Measurements from ENCODE around the gene FAHD1.

The FAHD1 gene

GRCh38 chr16:1790261-1790610 lies 36.8 kb upstream of the FAHD1 start:
- DNase-seq = no peak

- no peak for DNase-seq
Measured at GRCh38 chr16:1790611-1791255, 36.3 kb upstream of the FAHD1 start.

DNA sequence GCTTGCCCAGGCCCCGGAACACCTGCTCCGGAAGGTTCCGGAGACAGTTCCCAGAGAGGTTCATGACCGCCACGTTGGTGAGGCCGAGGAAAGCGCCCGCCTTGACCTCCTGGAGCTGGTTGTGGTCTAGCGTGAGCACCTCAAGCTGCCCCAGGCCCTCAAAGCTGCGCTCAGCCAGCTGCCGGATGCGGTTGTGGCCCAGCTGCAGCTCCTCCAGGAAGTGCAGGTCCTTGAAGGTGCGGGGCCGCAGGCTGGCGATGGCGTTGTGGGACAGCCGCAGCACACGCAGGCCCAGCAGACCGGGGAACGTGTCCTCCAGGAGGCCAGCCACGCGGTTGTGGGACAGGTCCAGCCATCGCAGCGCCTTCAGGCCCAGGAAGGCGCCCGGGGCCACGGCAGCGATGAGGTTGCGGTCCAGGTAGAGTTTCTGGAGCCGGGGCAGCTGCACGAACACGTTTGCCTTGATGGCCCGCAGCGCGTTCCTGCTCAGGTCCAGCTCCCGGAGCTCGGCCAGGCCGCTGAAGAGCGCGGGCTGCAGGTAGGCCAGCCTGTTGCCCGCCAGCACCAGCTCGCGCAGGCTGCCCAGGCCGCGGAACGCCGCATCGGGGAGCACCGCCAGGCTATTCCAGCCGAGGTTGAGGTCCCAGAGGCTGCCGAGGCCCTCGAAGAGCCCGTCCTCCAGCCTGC lies 35.6 kb upstream of the FAHD1 start:
- DNase-seq = no peak

- no peak for DNase-seq
Measured at GRCh38 chr16:1791943-1792812, 34.8 kb upstream of the FAHD1 start.

DNA sequence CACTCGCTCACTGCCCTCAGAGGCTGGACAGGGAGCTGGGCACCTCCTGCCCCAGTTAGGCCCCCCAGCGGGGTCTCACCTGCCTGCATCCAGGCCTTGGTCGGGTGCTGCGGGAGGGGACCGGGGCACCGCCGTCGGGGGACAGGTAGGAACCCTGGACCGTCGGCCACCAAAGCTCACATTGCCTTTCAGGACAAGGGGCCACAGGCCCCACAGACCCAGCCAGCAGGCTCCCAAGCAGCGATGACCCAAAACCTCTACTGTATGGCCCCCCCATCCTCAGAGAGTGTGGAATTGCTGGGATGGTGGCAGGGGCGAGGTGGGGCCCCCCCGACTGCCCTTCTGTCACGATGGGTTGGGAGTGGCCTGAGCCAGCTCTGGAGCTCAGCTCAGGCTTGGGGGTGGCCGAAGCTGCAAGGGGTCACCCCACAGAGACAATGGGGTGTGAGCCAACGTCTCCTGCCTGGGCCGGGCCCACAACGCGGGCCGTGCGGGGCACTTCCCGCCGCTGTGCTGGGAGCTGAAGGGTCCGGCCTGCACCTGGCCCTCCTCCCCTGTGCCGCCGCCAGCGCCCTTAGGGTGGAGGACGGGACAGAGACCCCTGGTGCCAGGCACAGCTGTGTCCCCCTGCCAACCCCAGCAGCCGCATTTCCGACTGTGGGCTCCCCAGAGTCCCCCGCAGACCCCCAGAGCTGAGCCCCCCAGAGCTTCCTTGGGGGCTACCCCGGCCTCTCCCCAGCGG lies 34.0 kb upstream of the FAHD1 start:
- no peak for DNase-seq

DNA sequence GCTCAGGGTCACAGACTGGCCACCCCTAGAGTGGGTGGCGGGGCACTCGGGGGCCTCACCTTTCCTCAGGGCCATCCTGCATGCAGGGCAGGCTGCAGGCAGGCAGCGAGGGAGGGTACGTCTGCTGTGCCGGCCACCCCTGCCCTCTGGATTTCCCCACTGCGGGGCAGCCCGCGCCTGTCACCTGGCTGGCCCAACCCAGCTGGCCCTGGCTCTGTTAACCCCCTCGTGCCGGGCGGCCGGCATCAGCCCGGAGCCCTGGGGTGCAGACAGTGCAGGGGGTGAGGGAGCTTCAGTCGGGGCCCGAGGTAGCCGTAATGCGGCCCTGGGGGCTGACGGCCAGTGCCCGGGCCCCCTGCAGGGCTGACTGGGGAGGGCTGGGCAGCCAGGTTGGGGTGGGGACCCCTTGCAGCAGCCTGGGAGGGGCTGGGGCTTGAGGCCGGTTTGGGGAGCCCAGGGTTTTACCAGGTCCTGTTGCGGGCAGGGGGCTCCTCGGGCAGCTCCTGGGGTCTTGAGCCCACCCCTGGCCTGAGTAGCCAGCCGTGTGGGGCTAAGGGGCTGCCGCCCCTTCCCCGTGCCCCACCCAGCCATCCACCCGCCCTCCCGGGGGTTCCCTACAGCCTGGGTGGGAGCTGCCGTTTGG lies 33.3 kb upstream of the FAHD1 start, which contains the start of gene IGFALS:
TSS of gene IGFALS (minus strand) at position 128 of the 643 bp plus-strand sequence. CDS start at position 75, 53 bp downstream.
- DNase-seq = no peak

- DNase-seq = no peak
Measured at GRCh38 chr16:1794221-1794871, 32.7 kb upstream of the FAHD1 start.

GRCh38 chr16:1794908-1795666 lies 31.9 kb upstream of the FAHD1 start:
- DNase-seq = no peak

- DNase-seq = peak; percentile 69
Measured at GRCh38 chr16:1799263-1799662, 27.7 kb upstream of the FAHD1 start.

- no peak for DNase-seq
Measured at GRCh38 chr16:1800701-1801100, 26.3 kb upstream of the FAHD1 start.

GRCh38 chr16:1807626-1808025 lies 19.4 kb upstream of the FAHD1 start:
- DNase-seq = no peak

DNA sequence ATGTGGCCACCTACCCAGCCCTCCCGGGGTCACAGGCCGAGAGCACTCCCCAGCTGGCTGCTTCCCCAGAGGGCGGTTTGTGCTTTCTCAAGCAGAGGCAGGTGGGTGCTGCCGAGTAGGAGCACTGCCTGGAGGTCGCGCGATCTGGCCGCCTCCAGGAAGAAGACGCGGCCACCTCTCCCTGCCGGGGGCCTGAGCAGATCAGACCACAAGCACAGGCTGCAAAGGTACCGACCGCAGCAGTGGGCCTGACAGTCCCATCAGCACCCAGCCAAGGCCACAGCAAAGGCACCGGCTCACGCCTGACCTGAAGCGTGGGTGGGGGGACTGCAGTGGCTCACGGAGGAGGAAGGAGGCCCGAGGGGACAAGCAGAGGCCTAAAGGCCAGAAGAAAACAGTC lies 18.3 kb upstream of the FAHD1 start:
- DNase-seq = no peak

DNA sequence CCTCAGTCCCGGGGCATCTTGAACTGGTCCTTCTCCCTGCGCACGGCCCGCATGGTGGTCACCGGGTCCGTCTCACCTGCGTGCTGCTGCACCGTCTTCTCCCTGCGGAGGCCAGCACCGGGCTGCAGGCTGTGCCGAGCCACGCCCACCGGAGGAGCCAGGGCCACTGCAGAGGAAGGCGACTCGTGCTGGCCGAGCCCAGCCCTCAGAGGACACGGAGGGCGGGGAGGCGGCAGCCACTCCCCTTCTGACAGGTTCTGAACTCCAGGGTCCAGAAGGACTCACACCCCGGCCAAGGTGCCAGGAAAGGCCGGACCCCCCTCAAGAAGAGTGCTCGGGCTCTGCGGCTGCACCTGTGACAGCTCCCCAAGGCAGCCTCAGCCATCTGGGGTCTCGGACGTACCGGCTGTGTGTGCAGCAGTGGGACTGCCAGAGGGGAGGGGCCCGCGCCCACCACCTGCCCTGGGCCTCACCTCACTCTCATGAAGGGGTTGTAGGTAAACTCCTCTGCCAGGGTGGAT lies 17.7 kb upstream of the FAHD1 start:
- no peak for DNase-seq

DNA sequence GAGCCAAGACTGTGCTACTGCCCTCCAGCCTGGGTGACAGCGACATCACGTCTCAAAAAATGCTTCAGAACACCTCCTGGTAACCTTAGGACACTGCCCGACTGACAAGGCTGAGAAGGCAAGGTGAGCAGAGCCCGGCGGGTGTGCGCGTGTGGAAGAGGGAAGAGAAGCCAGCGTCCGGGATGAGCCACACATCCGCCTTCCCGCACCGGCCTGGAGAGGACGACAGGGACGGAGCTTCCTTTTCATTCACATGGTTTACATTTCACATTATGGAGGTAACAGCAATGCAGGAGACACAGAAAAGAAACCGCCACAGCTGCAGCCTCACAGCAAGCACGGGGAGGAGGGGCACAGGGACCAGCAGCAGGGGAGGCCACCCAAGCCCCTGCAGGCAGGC lies 16.9 kb upstream of the FAHD1 start:
- no peak for DNase-seq

- no peak for DNase-seq
Measured at GRCh38 chr16:1810536-1810935, 16.5 kb upstream of the FAHD1 start.

DNA sequence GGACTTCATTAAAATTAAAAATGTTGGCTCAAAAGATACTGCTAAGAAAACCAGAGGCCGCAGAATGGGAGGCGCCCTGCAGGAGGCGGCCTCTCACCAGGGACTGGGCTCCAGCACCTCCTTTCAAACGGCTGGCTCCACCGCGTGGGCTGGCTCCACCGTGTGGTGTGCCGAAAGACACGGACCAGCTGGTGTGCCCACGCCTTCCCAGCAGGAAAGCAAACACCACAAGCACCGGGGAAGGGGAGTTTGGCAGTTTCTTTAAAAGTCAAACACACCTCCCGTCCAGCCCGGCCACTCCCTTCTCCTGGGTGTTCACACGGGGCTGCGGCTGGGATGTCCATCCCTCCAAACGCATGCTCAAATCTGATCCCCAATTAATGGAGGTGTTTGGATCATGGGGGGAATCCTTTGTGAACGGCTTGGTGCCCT lies 14.3 kb upstream of the FAHD1 start:
- peak; percentile 86 for DNase-seq

- DNase-seq = no peak
Measured at GRCh38 chr16:1815461-1815860, 11.5 kb upstream of the FAHD1 start.

GRCh38 chr16:1816396-1817275 lies 10.4 kb upstream of the FAHD1 start:
- no peak for DNase-seq

DNA sequence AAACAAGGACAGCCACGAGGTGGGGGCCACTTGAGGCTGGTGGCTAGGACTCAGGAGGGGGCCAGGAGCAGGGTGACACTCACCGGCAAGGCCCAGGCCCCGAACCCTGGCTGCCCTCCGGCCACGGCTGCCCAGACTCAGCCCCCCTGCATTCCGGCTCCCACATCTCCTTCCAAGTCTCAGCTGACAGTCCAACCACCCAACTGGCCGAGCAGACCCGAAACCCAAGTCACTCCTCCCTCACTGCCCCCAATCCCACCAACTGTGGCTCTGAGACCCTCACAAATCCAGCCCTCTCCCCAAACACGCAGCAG lies 9.8 kb upstream of the FAHD1 start:
- no peak for DNase-seq

DNA sequence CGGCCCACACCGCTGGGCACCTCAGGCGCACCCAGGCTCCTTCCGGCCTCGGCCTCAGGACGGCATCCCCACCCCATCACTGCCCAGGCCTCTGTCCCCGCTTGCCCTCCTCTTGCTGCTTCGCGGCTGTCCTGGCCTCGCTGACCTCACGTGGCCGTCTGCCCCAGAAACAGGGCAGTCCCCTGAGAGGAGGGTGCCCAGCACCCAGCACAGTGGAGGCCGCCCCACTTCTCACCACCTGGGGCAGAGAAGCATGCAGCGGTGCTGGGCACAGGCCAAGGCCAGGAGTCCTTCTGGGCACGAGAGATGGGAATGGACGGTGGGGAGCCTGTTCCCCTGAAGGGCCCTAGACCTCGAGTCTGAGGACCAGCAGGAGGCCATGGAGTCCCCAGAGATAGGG lies 9.3 kb upstream of the FAHD1 start:
- no peak for DNase-seq

All from hematopoietic multipotent progenitor cell treated with erythropoietin and hydrocortisone succinate and interleukin-3 and kit ligand, for 8 days (in vitro differentiated cells).